Mesenchymal stem cell (in vitro differentiated cells and primary cell): ENCODE measurements around the gene MAD2L1. TPM values are rescaled to one million over a fixed set of nuclear protein-coding genes. Genes with fewer than 3 reads are reported as not detected.

Experiments
- DNase-seq: peaks from one replicate; pipeline ENCODE4 v3.0.0-alpha.2; 2013
- H2AFZ ChIP-seq: one replicate; pipeline ENCODE4 v1.6.1; 2013; ENCODE audit warnings: low read depth, mild to moderate bottlenecking, control low read depth, inconsistent platforms, low read length, moderate library complexity
- H2AK5ac ChIP-seq: 2 replicates; pipeline ENCODE4 v1.6.1; 2013; ENCODE audit warnings: low read length, moderate library complexity, mild to moderate bottlenecking, inconsistent platforms; ENCODE audit not compliant: severe bottlenecking
- H2BK120ac ChIP-seq: one replicate; pipeline ENCODE4 v1.6.1; 2013; ENCODE audit warnings: low read depth, mild to moderate bottlenecking, inconsistent platforms, low read length, moderate library complexity
- H2BK12ac ChIP-seq, 2 experiments: one replicate each; pipeline ENCODE4 v1.6.1; 2013; ENCODE audit warnings: inconsistent platforms in 2 of 2, low read length in 2 of 2, mild to moderate bottlenecking in 2 of 2, moderate library complexity in 2 of 2, control low read depth in 1 of 2
- H2BK15ac ChIP-seq: one replicate; pipeline ENCODE4 v1.6.1; 2013; ENCODE audit warnings: mild to moderate bottlenecking, low read depth, inconsistent platforms; ENCODE audit not compliant: poor library complexity, severe bottlenecking
- H2BK5ac ChIP-seq: 2 replicates; pipeline ENCODE4 v1.6.1; 2013; ENCODE audit warnings: low read depth, mild to moderate bottlenecking, low read length, control low read depth, inconsistent platforms; ENCODE audit not compliant: poor library complexity, severe bottlenecking
- H3K14ac ChIP-seq, 2 experiments: one replicate each; pipeline ENCODE4 v1.6.1; 2013; ENCODE audit warnings: inconsistent platforms in 2 of 2, low read length in 2 of 2, control low read depth in 1 of 2, mild to moderate bottlenecking in 1 of 2, moderate library complexity in 1 of 2
- H3K18ac ChIP-seq, 2 experiments: one replicate each; pipeline ENCODE4 v1.6.1; 2013; ENCODE audit warnings: inconsistent platforms in 2 of 2, low read length in 2 of 2, control low read depth in 1 of 2, low read depth in 1 of 2, mild to moderate bottlenecking in 1 of 2
- H3K23ac ChIP-seq, 2 experiments: one replicate each; pipeline ENCODE4 v1.6.1; 2013; ENCODE audit warnings: inconsistent platforms in 2 of 2, low read length in 2 of 2, mild to moderate bottlenecking in 2 of 2, moderate library complexity in 2 of 2, control low read depth in 1 of 2
- H3K27ac ChIP-seq: 2 replicates; pipeline ENCODE4 v1.5.1; 2013; ENCODE audit warnings: mild to moderate bottlenecking, moderate library complexity, low read length, control low read depth, inconsistent platforms; ENCODE audit not compliant: poor library complexity, severe bottlenecking
- H3K27me3 ChIP-seq, 2 experiments: 2 replicates each; pipeline versions ENCODE4 v1.6.1 to v1.7.0; 2013; ENCODE audit warnings: low read length in 2 of 2, mild to moderate bottlenecking in 2 of 2, moderate library complexity in 2 of 2, control low read depth in 1 of 2, inconsistent platforms in 1 of 2; ENCODE audit not compliant: control insufficient read depth in 1 of 2, insufficient read depth in 1 of 2
- H3K36me3 ChIP-seq, 2 experiments: 2 replicates each; pipeline versions ENCODE4 v1.6.1 to v1.7.0; 2013; ENCODE audit warnings: low read length in 2 of 2, control low read depth in 1 of 2, inconsistent platforms in 1 of 2, low read depth in 1 of 2, mild to moderate bottlenecking in 1 of 2; ENCODE audit not compliant: insufficient read depth in 2 of 2, control insufficient read depth in 1 of 2
- H3K4ac ChIP-seq, 2 experiments: one replicate each; pipeline ENCODE4 v1.6.1; 2013; ENCODE audit warnings: inconsistent platforms in 2 of 2, low read length in 2 of 2, mild to moderate bottlenecking in 2 of 2, moderate library complexity in 2 of 2, control low read depth in 1 of 2, low read depth in 1 of 2
- H3K4me1 ChIP-seq: 2 replicates; pipeline ENCODE4 v1.6.1; 2013; ENCODE audit warnings: low read depth, low read length, control low read depth; ENCODE audit not compliant: control insufficient read depth, insufficient read depth
- H3K4me2 ChIP-seq: 2 replicates; pipeline ENCODE4 v1.6.1; 2013; ENCODE audit warnings: low read length, mild to moderate bottlenecking, inconsistent platforms; ENCODE audit not compliant: poor library complexity, severe bottlenecking
- H3K4me3 ChIP-seq, 2 experiments: 2 replicates each; pipeline versions ENCODE4 v1.5.1 to v1.7.0; 2013; ENCODE audit warnings: low read length in 2 of 2, mild to moderate bottlenecking in 2 of 2, control low read depth in 1 of 2, low read depth in 1 of 2; ENCODE audit not compliant: insufficient read depth in 1 of 2
- H3K79me1 ChIP-seq: replicated peaks from 2 replicates; pipeline ENCODE4 v1.6.1; 2013; ENCODE audit warnings: mild to moderate bottlenecking, control low read depth, low read length, inconsistent platforms; ENCODE audit not compliant: poor library complexity, severe bottlenecking
- H3K9ac ChIP-seq: 2 replicates; pipeline ENCODE4 v1.7.0; 2013; ENCODE audit warnings: mild to moderate bottlenecking, low read length, moderate library complexity
- H3K9me3 ChIP-seq: 2 replicates; pipeline ENCODE4 v1.7.0; 2013; ENCODE audit warnings: mild to moderate bottlenecking, low read length; ENCODE audit not compliant: control insufficient read depth
- H4K8ac ChIP-seq: one replicate; pipeline ENCODE4 v1.6.1; 2013; ENCODE audit warnings: inconsistent platforms, mild to moderate bottlenecking, low read length, moderate library complexity
- H4K91ac ChIP-seq: one replicate; pipeline ENCODE4 v1.6.1; 2013; ENCODE audit warnings: mild to moderate bottlenecking, low read length, inconsistent platforms
- WGBS: methylation state at CpG from one replicate; pipeline ENCODE4 v1.1.7; 2013; ENCODE audit warnings: mixed read lengths; 5-methylcytosine and 5-hydroxymethylcytosine counted together
- polyA plus RNA-seq, 2 experiments: library from polyadenylated mRNA; stranded (reverse); fragments of 200-250 nt; gene quantifications; one replicate each; pipeline ENCODE4 v1.2.3, GENCODE V29; 2013

MAD2L1 gene
- 5.1 TPM for polyA plus RNA-seq (2013, experiment 1 of 2)
- polyA plus RNA-seq (2013, experiment 2 of 2), result 6.1 TPM

GRCh38 chr4:120066517-120067340 is at the start of gene MAD2L1:
MAD2L1 (minus strand) TSS chr4:120066848; CDS start chr4:120066734, 114 bp downstream.
- Histone ChIP-seq H3K23ac (no peak within 1 kb of the TSS), H3K4me3 (peak within 1 kb of the TSS; percentile 85 to 87), H4K91ac (no peak within 1 kb of the TSS), H2BK5ac (peak within 1 kb of the TSS; percentile 9), H3K27ac (peak within 1 kb of the TSS; percentile 91), H3K4me2 (peak within 1 kb of the TSS; percentile 81), H3K9ac (peak within 1 kb of the TSS; percentile 91), H2BK15ac (no peak within 1 kb of the TSS), H4K8ac (peak within 1 kb of the TSS; percentile 56), H2AFZ (peak within 1 kb of the TSS; percentile 66), H3K4me1 (peaks cover 3% of the 10 kb centered on the region), H2BK120ac (peak within 1 kb of the TSS; percentile 2), H2AK5ac (peak within 1 kb of the TSS; percentile 88), H3K79me1 (peaks cover 13% of the 10 kb centered on the region), H3K18ac (peak within 1 kb of the TSS; percentile 40 to 71), H2BK12ac (no peak within 1 kb of the TSS), H3K9me3 (no peaks in the 10 kb centered on the region), H3K14ac (peak within 1 kb of the TSS in 1 of 2 experiments; percentile 35), H3K27me3 (no peaks in the 10 kb centered on the region), H3K4ac (peak within 1 kb of the TSS; percentile 52 to 69), H3K36me3 (no peaks in the 10 kb centered on the region)
- WGBS, result under 1% methylated on average over 65 of the region's 65 CpGs
- DNase-seq, result peak; percentile 99

DNA sequence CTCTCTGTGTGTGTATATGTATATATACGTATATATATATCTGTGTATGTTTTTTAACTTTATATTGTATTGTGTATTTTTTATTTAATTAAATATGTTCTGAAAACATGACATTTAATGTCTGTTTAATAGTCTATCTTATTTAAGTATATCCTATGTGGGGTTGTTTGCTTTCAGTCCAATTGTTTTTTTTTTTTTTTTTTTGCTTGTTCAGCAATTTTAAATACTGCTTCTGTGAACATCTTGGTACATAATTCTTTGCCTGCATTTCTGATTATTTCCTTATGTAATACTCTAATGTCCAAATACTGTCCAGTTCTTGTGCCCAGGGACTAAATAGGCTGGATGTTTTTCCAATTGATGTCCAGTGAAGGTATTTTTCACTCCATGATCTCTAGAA is 45.1 kb upstream of the MAD2L1 start:
- H3K4me1 ChIP-seq, result no peaks in the 10 kb centered on the region
- H3K4ac ChIP-seq, result no peak overlapping the region
- H3K9me3 ChIP-seq, result no peaks in the 10 kb centered on the region
- no peak overlapping the region for H3K4me3 ChIP-seq
- no peak overlapping the region for H2AK5ac ChIP-seq
- no peaks in the 10 kb centered on the region for H3K36me3 ChIP-seq
- H4K8ac ChIP-seq, result no peak overlapping the region
- H3K18ac ChIP-seq, result no peak overlapping the region
- no peak overlapping the region for H2BK120ac ChIP-seq
- no peak overlapping the region for H2BK12ac ChIP-seq
- DNase-seq, result no peak
- H2BK5ac ChIP-seq, result no peak overlapping the region
- H2AFZ ChIP-seq, result no peak overlapping the region
- no peaks in the 10 kb centered on the region for H3K27me3 ChIP-seq
- no peak overlapping the region for H3K23ac ChIP-seq
- H4K91ac ChIP-seq, result no peak overlapping the region
- no peak overlapping the region for H3K4me2 ChIP-seq
- no peak overlapping the region for H3K27ac ChIP-seq
- no peak overlapping the region for H3K9ac ChIP-seq
- no peak overlapping the region for H2BK15ac ChIP-seq
- no peaks in the 10 kb centered on the region for H3K79me1 ChIP-seq
- no CpG with 5 or more reads among the region's 1 CpG for WGBS
- no peak overlapping the region for H3K14ac ChIP-seq

GRCh38 chr4:120109406-120109805 is 42.8 kb upstream of the MAD2L1 start:
- Histone ChIP-seq H3K18ac (no peak overlapping the region), H2AK5ac (no peak overlapping the region)

DNA sequence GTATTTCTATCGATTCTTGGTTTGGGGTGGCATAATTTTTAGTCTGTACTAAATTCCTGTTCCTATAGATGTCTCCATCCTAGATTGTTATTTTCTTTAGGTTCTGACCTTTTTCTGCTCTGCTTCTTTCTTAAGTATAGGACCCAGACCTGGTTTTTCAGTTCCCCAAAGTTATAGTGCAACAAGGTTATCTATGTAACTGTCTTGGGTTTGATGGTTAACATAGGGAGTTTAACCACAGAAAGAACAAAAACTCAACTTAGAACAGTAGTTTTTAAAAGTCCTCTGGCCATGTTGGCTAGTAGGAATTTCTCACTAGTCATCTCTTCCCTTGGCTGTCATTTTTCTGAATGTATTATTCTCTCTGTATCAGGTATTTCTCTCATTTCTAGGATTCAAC is 38.8 kb upstream of the MAD2L1 start:
- Histone ChIP-seq H3K4me3 (no peak overlapping the region), H3K9ac (no peak overlapping the region), H2BK5ac (no peak overlapping the region), H2BK12ac (no peak overlapping the region), H3K18ac (no peak overlapping the region), H4K8ac (no peak overlapping the region), H3K4ac (no peak overlapping the region), H2BK15ac (no peak overlapping the region), H2AFZ (no peak overlapping the region), H3K23ac (no peak overlapping the region), H3K4me2 (no peak overlapping the region), H3K79me1 (no peaks in the 10 kb centered on the region), H3K9me3 (no peaks in the 10 kb centered on the region), H2AK5ac (no peak overlapping the region), H3K4me1 (no peaks in the 10 kb centered on the region), H3K27me3 (no peaks in the 10 kb centered on the region), H4K91ac (no peak overlapping the region), H3K14ac (no peak overlapping the region), H3K27ac (no peak overlapping the region), H2BK120ac (no peak overlapping the region), H3K36me3 (no peaks in the 10 kb centered on the region)
- DNase-seq, result no peak
- 100% methylated on average over 1 of the region's 1 CpG for WGBS

More at GRCh38 chr4:120109406-120109805, 42.8 kb upstream of the MAD2L1 start:
- Histone ChIP-seq H3K36me3 (no peaks in the 10 kb centered on the region), H4K91ac (no peak overlapping the region), H3K79me1 (no peaks in the 10 kb centered on the region), H3K4ac (no peak overlapping the region), H3K23ac (no peak overlapping the region), H3K9ac (no peak overlapping the region), H3K9me3 (no peaks in the 10 kb centered on the region), H2AFZ (no peak overlapping the region), H2BK5ac (no peak overlapping the region), H3K27me3 (no peaks in the 10 kb centered on the region), H3K4me2 (no peak overlapping the region), H3K4me1 (no peaks in the 10 kb centered on the region), H2BK120ac (no peak overlapping the region), H4K8ac (no peak overlapping the region), H3K27ac (no peak overlapping the region), H3K4me3 (no peak overlapping the region), H3K14ac (no peak overlapping the region), H2BK12ac (no peak overlapping the region), H2BK15ac (no peak overlapping the region)
- DNase-seq, result no peak
